Mesendoderm (in vitro differentiated cells): ENCODE measurements around the gene ZNF322.

ENCODE experiments used
- DNase-seq: peaks from one replicate; pipeline ENCODE4 v3.0.0; 2013
- H2AK5ac ChIP-seq: 2 replicates; pipeline ENCODE4 v1.6.1; 2013; ENCODE audit warnings: low read length, inconsistent platforms
- H2BK120ac ChIP-seq: 2 replicates; pipeline ENCODE4 v1.6.1; 2013; ENCODE audit warnings: low read depth, mild to moderate bottlenecking, low read length, moderate library complexity, mixed read lengths
- H2BK15ac ChIP-seq: replicated peaks from 2 replicates; pipeline ENCODE4 v1.6.1; 2013; ENCODE audit warnings: low read depth, mild to moderate bottlenecking, moderate library complexity
- H2BK5ac ChIP-seq: 2 replicates; pipeline ENCODE4 v1.6.1; 2013; ENCODE audit warnings: low read length, inconsistent platforms
- H3K18ac ChIP-seq: 2 replicates; pipeline ENCODE4 v1.6.1; 2013; ENCODE audit warnings: mild to moderate bottlenecking, low read length, mixed read lengths
- H3K23ac ChIP-seq: one replicate; pipeline ENCODE4 v1.6.1; 2013; ENCODE audit warnings: low read length
- H3K27ac ChIP-seq: 2 replicates; pipeline ENCODE4 v1.5.1; 2013; ENCODE audit warnings: low read depth, mild to moderate bottlenecking, inconsistent platforms, low read length, moderate library complexity
- H3K27me3 ChIP-seq: 2 replicates; pipeline ENCODE4 v1.6.1; 2013; ENCODE audit warnings: low read length, control low read depth, mild to moderate bottlenecking, inconsistent platforms; ENCODE audit not compliant: insufficient read depth, poor library complexity
- H3K36me3 ChIP-seq: 2 replicates; pipeline ENCODE4 v1.6.1; 2013; ENCODE audit warnings: low read length, inconsistent platforms; ENCODE audit not compliant: control insufficient read depth, insufficient read depth
- H3K4ac ChIP-seq: one replicate; pipeline ENCODE4 v1.6.1; 2013; ENCODE audit warnings: low read depth, mild to moderate bottlenecking, low read length, moderate library complexity
- H3K4me1 ChIP-seq: 2 replicates; pipeline ENCODE4 v1.6.1; 2013; ENCODE audit warnings: low read depth, low read length, inconsistent platforms; ENCODE audit not compliant: control insufficient read depth
- H3K4me2 ChIP-seq: 2 replicates; pipeline ENCODE4 v1.6.1; 2013; ENCODE audit warnings: low read length
- H3K4me3 ChIP-seq: 2 replicates; pipeline ENCODE4 v1.5.1; 2013; ENCODE audit warnings: mild to moderate bottlenecking, low read length
- H3K56ac ChIP-seq: one replicate; pipeline ENCODE4 v1.6.1; 2013; ENCODE audit warnings: low read length
- H3K79me1 ChIP-seq: 2 replicates; pipeline ENCODE4 v1.6.1; 2013; ENCODE audit warnings: low read length, inconsistent platforms
- H3K79me2 ChIP-seq: 2 replicates; pipeline ENCODE4 v1.6.1; 2013; ENCODE audit warnings: mild to moderate bottlenecking, low read length; ENCODE audit not compliant: control insufficient read depth, insufficient read depth
- H3K9ac ChIP-seq: 2 replicates; pipeline ENCODE4 v1.6.1; 2013; ENCODE audit warnings: low read length, inconsistent platforms
- H4K5ac ChIP-seq: one replicate; pipeline ENCODE4 v1.6.1; 2013; ENCODE audit warnings: low read length
- H4K8ac ChIP-seq: one replicate; pipeline ENCODE4 v1.6.1; 2013; ENCODE audit warnings: low read depth, mild to moderate bottlenecking, control low read depth, low read length, moderate library complexity
- WGBS: extraction: QIAGEN DNeasy Blood & Tissue Kit; methylation state at CpG from one replicate; pipeline ENCODE4 v1.1.7; 2013; ENCODE audit warnings: low lambda C conversion rate, missing lambda C conversion rate; ENCODE audit not compliant: insufficient coverage; ENCODE audit errors: extremely low coverage; 5-methylcytosine and 5-hydroxymethylcytosine counted together

Gene ZNF322

DNA sequence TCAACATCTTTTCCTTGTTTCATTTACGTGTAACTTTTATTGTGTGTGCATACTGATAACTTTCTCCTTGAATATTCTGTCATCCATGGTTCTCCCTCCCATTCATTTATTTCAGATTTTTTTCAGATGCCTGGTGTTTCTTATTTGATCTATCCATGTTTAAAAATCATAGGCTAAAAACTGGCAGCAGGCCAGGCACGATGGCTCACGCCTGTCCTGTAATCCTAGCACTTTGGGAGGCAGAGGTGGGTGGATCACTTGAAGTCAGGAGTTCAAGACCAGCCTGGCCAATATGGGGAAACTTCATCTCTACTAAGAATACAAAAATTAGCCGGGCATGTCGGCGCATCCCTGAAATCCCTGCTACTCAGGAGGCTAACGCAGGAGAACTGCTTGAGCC lies 31.7 kb downstream of the ZNF322 start:
- H3K4me2 ChIP-seq: no peak overlapping the region
- H3K23ac ChIP-seq: no peak overlapping the region
- no CpG with 5 or more reads among the region's 7 CpGs for WGBS
- H3K27ac ChIP-seq: no peak overlapping the region
- no peak overlapping the region for H2AK5ac ChIP-seq
- H2BK120ac ChIP-seq: no peak overlapping the region
- DNase-seq: no peak
- no peak overlapping the region for H4K5ac ChIP-seq
- H3K27me3 ChIP-seq: no peaks in the 10 kb centered on the region
- no peak overlapping the region for H4K8ac ChIP-seq
- no peaks in the 10 kb centered on the region for H3K36me3 ChIP-seq
- H2BK15ac ChIP-seq: no peak overlapping the region
- no peak overlapping the region for H3K56ac ChIP-seq
- H3K79me2 ChIP-seq: no peaks in the 10 kb centered on the region
- no peak overlapping the region for H3K4ac ChIP-seq
- H2BK5ac ChIP-seq: no peak overlapping the region
- H3K4me1 ChIP-seq: no peaks in the 10 kb centered on the region
- H3K4me3 ChIP-seq: no peak overlapping the region
- H3K79me1 ChIP-seq: no peaks in the 10 kb centered on the region
- no peak overlapping the region for H3K18ac ChIP-seq
- H3K9ac ChIP-seq: no peak overlapping the region

DNA sequence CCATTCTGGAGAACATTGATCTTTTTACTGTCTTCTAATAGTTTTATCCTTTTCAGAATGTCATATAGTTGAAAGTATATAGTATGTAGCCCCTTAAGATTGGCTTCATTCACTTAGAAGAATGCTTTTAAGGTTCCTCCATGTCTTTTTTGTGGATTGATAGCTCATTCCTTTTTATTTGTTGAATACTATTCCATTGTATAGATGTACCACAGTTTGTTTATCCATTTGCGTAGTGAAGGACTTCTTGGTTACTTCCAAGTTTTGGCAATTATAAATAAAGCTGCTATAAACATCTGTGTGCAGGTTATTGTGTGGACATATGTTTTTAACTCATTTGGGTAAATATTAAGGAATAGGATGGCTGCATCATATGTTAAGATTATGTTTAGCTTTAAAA lies 35.0 kb downstream of the ZNF322 start:
- no peak overlapping the region for H2AK5ac ChIP-seq

DNA sequence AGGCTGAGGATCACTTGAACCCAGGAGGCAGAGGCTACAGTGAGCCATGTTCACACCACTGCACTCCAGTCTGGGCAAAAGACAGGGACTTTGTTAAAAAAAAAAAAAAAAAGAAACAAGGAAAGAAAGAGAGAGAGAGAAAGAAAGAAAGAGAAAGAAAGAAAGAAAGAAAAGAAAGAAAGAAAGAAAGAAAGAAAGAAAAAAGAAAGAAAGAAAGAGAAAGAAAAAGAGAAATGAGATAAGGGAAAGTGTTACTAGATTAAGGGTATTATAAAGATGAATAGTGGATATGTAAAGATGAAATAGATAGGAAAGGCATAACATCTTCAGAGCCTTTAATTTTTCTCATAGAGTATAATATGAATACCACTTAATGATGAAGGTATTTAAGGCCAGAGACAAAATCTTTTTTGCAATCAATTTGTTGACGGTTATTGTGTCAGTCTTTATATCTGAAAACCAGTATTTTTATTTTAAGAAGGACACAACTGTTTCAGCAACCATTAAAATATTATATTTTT lies 36.1 kb downstream of the ZNF322 start:
- Histone ChIP-seq H3K79me2 (no peaks in the 10 kb centered on the region), H3K56ac (no peak overlapping the region), H3K9ac (no peak overlapping the region), H2AK5ac (no peak overlapping the region), H3K4me3 (no peak overlapping the region), H2BK15ac (no peak overlapping the region), H3K27ac (no peak overlapping the region), H4K5ac (no peak overlapping the region), H2BK120ac (no peak overlapping the region), H3K79me1 (no peaks in the 10 kb centered on the region), H3K4ac (no peak overlapping the region), H3K4me1 (no peaks in the 10 kb centered on the region), H4K8ac (no peak overlapping the region), H3K4me2 (no peak overlapping the region), H3K36me3 (no peaks in the 10 kb centered on the region), H3K23ac (no peak overlapping the region), H2BK5ac (no peak overlapping the region), H3K18ac (no peak overlapping the region), H3K27me3 (no peaks in the 10 kb centered on the region)
- WGBS: no CpG with 5 or more reads among the region's 1 CpG
- DNase-seq: no peak

More for the DNA sequence above, 35.0 kb downstream of the ZNF322 start:
- DNase-seq: no peak
- Histone ChIP-seq H3K79me2 (no peaks in the 10 kb centered on the region), H3K36me3 (no peaks in the 10 kb centered on the region), H3K18ac (no peak overlapping the region), H3K27me3 (no peaks in the 10 kb centered on the region), H3K4ac (no peak overlapping the region), H4K5ac (no peak overlapping the region), H3K56ac (no peak overlapping the region), H4K8ac (no peak overlapping the region), H2BK120ac (no peak overlapping the region), H3K4me1 (no peaks in the 10 kb centered on the region), H3K23ac (no peak overlapping the region), H2BK5ac (no peak overlapping the region), H3K9ac (no peak overlapping the region), H3K4me2 (no peak overlapping the region), H3K27ac (no peak overlapping the region), H3K79me1 (no peaks in the 10 kb centered on the region), H3K4me3 (no peak overlapping the region), H2BK15ac (no peak overlapping the region)
- WGBS: no CpG with 5 or more reads among the region's 1 CpG

- WGBS: no CpG with 5 or more reads among the region's 68 CpGs
- H3K27ac ChIP-seq: no peak overlapping the region
- H3K4me2 ChIP-seq: peak overlapping the region; percentile 82
- peak overlapping the region; percentile 65 for H3K4me3 ChIP-seq
- no peaks in the 10 kb centered on the region for H3K79me1 ChIP-seq
- H3K36me3 ChIP-seq: no peaks in the 10 kb centered on the region
- peaks cover 2% of the 10 kb centered on the region for H3K4me1 ChIP-seq
- H2BK120ac ChIP-seq: no peak overlapping the region
- H2AK5ac ChIP-seq: no peak overlapping the region
- peak overlapping the region; percentile 69 for H3K9ac ChIP-seq
- H3K4ac ChIP-seq: no peak overlapping the region
- H3K27me3 ChIP-seq: peaks cover 26% of the 10 kb centered on the region
- H2BK15ac ChIP-seq: no peak overlapping the region
- H3K79me2 ChIP-seq: no peaks in the 10 kb centered on the region
- peak overlapping the region; percentile 83 for H3K56ac ChIP-seq
- no peak overlapping the region for H3K18ac ChIP-seq
- H3K23ac ChIP-seq: no peak overlapping the region
- H2BK5ac ChIP-seq: no peak overlapping the region
- H4K8ac ChIP-seq: no peak overlapping the region
- DNase-seq: peak; percentile 55
- no peak overlapping the region for H4K5ac ChIP-seq
These were observed 45.6 kb downstream of the ZNF322 start for GRCh38 chr6:26613689-26614683.

GRCh38 chr6:26613201-26613600 lies 46.3 kb downstream of the ZNF322 start:
- H4K5ac ChIP-seq: no peak overlapping the region
- no CpG with 5 or more reads among the region's 19 CpGs for WGBS
- H3K18ac ChIP-seq: no peak overlapping the region
- peaks cover 2% of the 10 kb centered on the region for H3K4me1 ChIP-seq
- H2BK5ac ChIP-seq: no peak overlapping the region
- H3K9ac ChIP-seq: no peak overlapping the region
- no peak overlapping the region for H3K23ac ChIP-seq
- H3K4me2 ChIP-seq: peak overlapping the region; percentile 82
- no peak overlapping the region for H3K4ac ChIP-seq
- H3K27me3 ChIP-seq: peaks cover 26% of the 10 kb centered on the region
- no peak overlapping the region for H3K4me3 ChIP-seq
- H3K79me2 ChIP-seq: no peaks in the 10 kb centered on the region
- DNase-seq: peak; percentile 5
- H2AK5ac ChIP-seq: no peak overlapping the region
- no peak overlapping the region for H2BK120ac ChIP-seq
- no peak overlapping the region for H3K27ac ChIP-seq
- H3K36me3 ChIP-seq: no peaks in the 10 kb centered on the region
- no peak overlapping the region for H4K8ac ChIP-seq
- H2BK15ac ChIP-seq: no peak overlapping the region
- no peaks in the 10 kb centered on the region for H3K79me1 ChIP-seq
- no peak overlapping the region for H3K56ac ChIP-seq
